Astrocyte of the spinal cord (primary cell): ENCODE results near the gene ERFL.

Experiments
- DNase-seq: peaks from one replicate; pipeline ENCODE4 v3.0.0; 2011; ENCODE audit warnings: low read depth, low spot score
- H3K4me3 ChIP-seq: 2 replicates; pipeline ENCODE4 v1.5.1; 2011; ENCODE audit warnings: low read depth, mild to moderate bottlenecking, low read length, moderate library complexity
- CTCF ChIP-seq: IDR thresholded peaks from 2 replicates; pipeline ENCODE4 v1.5.1; 2012; ENCODE audit warnings: low read depth, mild to moderate bottlenecking, low read length, inconsistent platforms
- in situ Hi-C: cut with HindIII; loops from 2 replicates; pipeline ENCODE4 v1.10.0; 2017; ENCODE audit warnings: low sequenced_read_pairs

The ERFL gene

GRCh38 chr19:41922585-41922984 lies 5.7 kb downstream of the ERFL start:
- no peak overlapping the region for H3K4me3 ChIP-seq
- in situ Hi-C loops = no loop called here
- no peak for TF ChIP-seq CTCF
- DNase-seq = no peak

DNA sequence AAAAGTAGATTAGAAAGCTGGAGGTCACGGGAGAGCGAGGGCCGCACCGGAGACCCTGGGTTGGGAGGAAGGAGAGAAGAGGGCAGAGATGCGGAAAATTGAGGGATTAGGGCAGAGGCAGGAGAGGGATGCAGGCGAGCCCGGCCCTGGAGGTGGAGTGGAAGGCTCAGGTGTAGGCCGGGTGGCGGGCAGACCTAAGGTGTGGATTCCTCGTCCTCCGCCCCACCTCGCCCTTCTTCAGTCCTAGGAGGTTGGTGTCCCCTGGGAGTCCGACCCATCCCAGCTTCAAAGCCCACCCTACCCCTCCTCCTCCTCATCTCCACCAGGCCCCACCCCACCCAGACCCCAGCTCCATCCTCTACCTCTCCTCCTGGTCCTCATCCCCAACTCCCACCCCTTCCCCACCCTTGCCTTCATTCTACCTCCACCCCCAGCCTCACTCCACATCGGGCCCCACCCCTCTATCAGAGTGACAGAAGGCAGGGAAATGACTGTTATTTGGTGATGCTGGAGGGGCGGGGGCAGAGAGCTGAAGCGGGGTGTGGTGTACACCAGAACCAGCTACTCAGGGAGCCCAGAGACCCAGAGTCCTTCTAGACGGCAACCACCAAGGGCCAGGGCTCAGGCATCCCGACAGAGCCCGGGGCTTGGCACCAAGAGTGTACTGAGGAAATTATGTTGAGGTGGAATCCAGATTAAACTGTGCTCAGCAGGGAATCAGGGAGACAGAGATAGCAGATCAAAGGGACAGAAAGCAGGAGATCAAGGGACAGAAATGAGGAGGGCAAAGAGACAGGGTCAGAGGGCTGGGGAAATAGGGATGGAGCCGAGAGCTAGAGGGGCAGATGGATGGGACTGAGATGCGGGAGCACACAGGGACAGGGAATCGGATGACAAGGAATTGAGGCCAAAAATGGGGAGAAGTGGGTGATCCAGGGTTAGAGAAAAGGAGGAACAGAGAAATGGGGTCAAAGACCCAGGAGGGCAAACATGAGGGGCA lies 6.4 kb downstream of the ERFL start:
- in situ Hi-C loops = no loop called here
- no peak overlapping the region for H3K4me3 ChIP-seq
- DNase-seq = no peak
- TF ChIP-seq CTCF = no peak

- no peak overlapping the region for H3K4me3 ChIP-seq
- TF ChIP-seq CTCF = no peak
- DNase-seq = no peak
- in situ Hi-C loops = no loop called here
Measured at GRCh38 chr19:41920882-41921576, 7.2 kb downstream of the ERFL start.

GRCh38 chr19:41919948-41920712 lies 8.1 kb downstream of the ERFL start:
- in situ Hi-C loops = no loop called here
- no peak overlapping the region for H3K4me3 ChIP-seq
- TF ChIP-seq CTCF = no peak
- no peak for DNase-seq

- H3K4me3 ChIP-seq = no peak overlapping the region
- in situ Hi-C loops = no loop called here
- DNase-seq = no peak
- no peak for TF ChIP-seq CTCF
Measured at GRCh38 chr19:41918653-41919244, 9.5 kb downstream of the ERFL start.

DNA sequence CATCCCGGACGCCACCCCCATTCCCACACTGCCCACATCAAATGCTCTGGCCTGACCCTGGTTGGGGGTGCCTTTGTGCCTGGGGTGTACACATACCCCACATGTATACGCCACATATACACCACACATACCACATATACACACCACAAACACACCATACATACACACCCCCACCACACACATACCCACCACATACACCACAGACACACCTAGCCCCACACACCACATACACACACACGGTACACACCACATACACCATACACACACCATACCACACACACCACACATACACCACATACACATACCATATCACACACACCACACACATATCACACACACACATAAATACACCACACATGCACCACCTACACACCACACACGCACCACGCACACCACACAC lies 10.2 kb downstream of the ERFL start:
- DNase-seq = no peak
- in situ Hi-C loops = no loop called here
- TF ChIP-seq CTCF = no peak
- H3K4me3 ChIP-seq = no peak overlapping the region
